HTERT RPE-1 (cell line): ENCODE data around the gene IGSF11.

Source experiments
- in situ Hi-C: fragments of 300-500 bp; cut with MboI; formaldehyde crosslinking; loops from 4 replicates; pipeline ENCODE4 v1.14.3; 2020; ENCODE audit warnings: low sequenced_read_pairs

Gene IGSF11

GRCh38 chr3:118955914-118956556, 78.6 kb downstream of the IGSF11 start:
- in situ Hi-C loops: no loop called here

GRCh38 chr3:118951089-118951488, 83.6 kb downstream of the IGSF11 start:
- in situ Hi-C loops: no loop called here

- in situ Hi-C loops: no loop called here
These were observed 85.4 kb downstream of the IGSF11 start for GRCh38 chr3:118949113-118949760.

- in situ Hi-C loops: no loop called here
These were observed 86.5 kb downstream of the IGSF11 start for GRCh38 chr3:118948146-118948545.

- in situ Hi-C loops: no loop called here
These were observed 88.2 kb downstream of the IGSF11 start for GRCh38 chr3:118946449-118946848.

GRCh38 chr3:118945834-118946233, 88.8 kb downstream of the IGSF11 start:
- in situ Hi-C loops: no loop called here

- in situ Hi-C loops: no loop called here
These were observed 91.0 kb downstream of the IGSF11 start for GRCh38 chr3:118943597-118943996.

- in situ Hi-C loops: no loop called here
These were observed 92.0 kb downstream of the IGSF11 start for GRCh38 chr3:118942671-118943070.

- in situ Hi-C loops: no loop called here
These were observed 92.5 kb downstream of the IGSF11 start for GRCh38 chr3:118942195-118942594.

- in situ Hi-C loops: no loop called here
These were observed 93.4 kb downstream of the IGSF11 start for GRCh38 chr3:118941236-118941635.

GRCh38 chr3:118938183-118938961, 96.3 kb downstream of the IGSF11 start:
- in situ Hi-C loops: no loop called here

- in situ Hi-C loops: no loop called here
These were observed 97.8 kb downstream of the IGSF11 start for GRCh38 chr3:118936811-118937210.

GRCh38 chr3:118932822-118933558, 101.7 kb downstream of the IGSF11 start:
- in situ Hi-C loops: no loop called here

GRCh38 chr3:118931996-118932395, 102.7 kb downstream of the IGSF11 start:
- in situ Hi-C loops: no loop called here

GRCh38 chr3:118927449-118927848, 107.2 kb downstream of the IGSF11 start:
- in situ Hi-C loops: no loop called here

GRCh38 chr3:118912188-118912587, 122.5 kb downstream of the IGSF11 start:
- in situ Hi-C loops: no loop called here

- in situ Hi-C loops: no loop called here
These were observed 124.3 kb downstream of the IGSF11 start for GRCh38 chr3:118910332-118910731.

- in situ Hi-C loops: no loop called here
These were observed 124.9 kb downstream of the IGSF11 start for GRCh38 chr3:118909763-118910162.

- in situ Hi-C loops: no loop called here
These were observed 126.7 kb downstream of the IGSF11 start for GRCh38 chr3:118907909-118908308.

GRCh38 chr3:118900737-118901525, 133.7 kb downstream of the IGSF11 start:
- in situ Hi-C loops: no loop called here
